ENCODE measurements around the gene FNBP1.

- no peak for TF ChIP-seq CTCF (IDR thresholded peaks at IDR 0.05)
- no peak for TF ChIP-seq POLR2AphosphoS5 (IDR thresholded peaks at IDR 0.05; ENCODE audit: insufficient read depth in 1 of 2, low read depth in 1 of 2)
- no peak for TF ChIP-seq POLR2A (IDR thresholded peaks at IDR 0.05)
Observed at GRCh38 chr9:129962451-129962864, 80.5 kb downstream of the FNBP1 start.

Measured in vagina (tissue), 2 donors.